ENCODE measurements around the gene TBC1D3B.

GRCh38 chr17:36214918-36215317 lies 38.5 kb upstream of the TBC1D3B start:
- TF ChIP-seq, protein P1, sequence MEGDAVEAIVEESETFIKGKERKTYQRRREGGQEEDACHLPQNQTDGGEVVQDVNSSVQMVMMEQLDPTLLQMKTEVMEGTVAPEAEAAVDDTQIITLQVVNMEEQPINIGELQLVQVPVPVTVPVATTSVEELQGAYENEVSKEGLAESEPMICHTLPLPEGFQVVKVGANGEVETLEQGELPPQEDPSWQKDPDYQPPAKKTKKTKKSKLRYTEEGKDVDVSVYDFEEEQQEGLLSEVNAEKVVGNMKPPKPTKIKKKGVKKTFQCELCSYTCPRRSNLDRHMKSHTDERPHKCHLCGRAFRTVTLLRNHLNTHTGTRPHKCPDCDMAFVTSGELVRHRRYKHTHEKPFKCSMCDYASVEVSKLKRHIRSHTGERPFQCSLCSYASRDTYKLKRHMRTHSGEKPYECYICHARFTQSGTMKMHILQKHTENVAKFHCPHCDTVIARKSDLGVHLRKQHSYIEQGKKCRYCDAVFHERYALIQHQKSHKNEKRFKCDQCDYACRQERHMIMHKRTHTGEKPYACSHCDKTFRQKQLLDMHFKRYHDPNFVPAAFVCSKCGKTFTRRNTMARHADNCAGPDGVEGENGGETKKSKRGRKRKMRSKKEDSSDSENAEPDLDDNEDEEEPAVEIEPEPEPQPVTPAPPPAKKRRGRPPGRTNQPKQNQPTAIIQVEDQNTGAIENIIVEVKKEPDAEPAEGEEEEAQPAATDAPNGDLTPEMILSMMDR (conservative IDR thresholded peaks at IDR 0.05; ENCODE audit: low read depth, low read length): no peak
- no peak for TF ChIP-seq EZH2 (IDR thresholded peaks at IDR 0.05; ENCODE audit: low read length, unreplicated experiment)

All from PC-3 (cell line).